H1 (cell line): Measurements from ENCODE around the gene PTPRD. TPM values are rescaled to one million over a fixed set of nuclear protein-coding genes. Genes with fewer than 3 reads are reported as not detected.
A peak's percentile ranks its signal among the peaks of the same experiment; 100 is the strongest.

ENCODE experiments used
- ASH2L ChIP-seq: fragments of 200-600, 300-600 bp; sonication (generic); IDR thresholded peaks from one replicate; pipeline ENCODE4 v1.7.1; 2017; ENCODE audit warnings: low read length
- BACH1 ChIP-seq: IDR thresholded peaks from 2 replicates; pipeline ENCODE4 v1.6.1; 2012; ENCODE audit warnings: low read length, improper control_type of control experiment
- NANOG ChIP-seq: IDR thresholded peaks from 2 replicates; pipeline ENCODE4 v1.6.1; 2011; ENCODE audit warnings: low read length, low read depth, mild to moderate bottlenecking, inconsistent platforms; ENCODE audit not compliant: insufficient read depth, poor library complexity, severe bottlenecking
- RBBP5 ChIP-seq: IDR thresholded peaks from 2 replicates; pipeline ENCODE4 v1.7.1; 2012; ENCODE audit warnings: low read depth, mild to moderate bottlenecking, inconsistent platforms, low read length, moderate library complexity, borderline replicate concordance
- SP4 ChIP-seq: IDR thresholded peaks from 2 replicates; pipeline ENCODE4 v1.6.1; 2012; ENCODE audit warnings: low read length, inconsistent platforms
- TAF1 ChIP-seq: IDR thresholded peaks from 2 replicates; pipeline ENCODE4 v1.6.1; 2011; ENCODE audit warnings: mild to moderate bottlenecking, low read depth, low read length
- TEAD4 ChIP-seq: IDR thresholded peaks from 2 replicates; pipeline ENCODE4 v1.6.1; 2012; ENCODE audit warnings: low read depth, low read length, inconsistent platforms, mixed read lengths
- YY1 ChIP-seq: IDR thresholded peaks from 2 replicates; pipeline ENCODE4 v1.6.1; 2011; ENCODE audit warnings: low read depth, mild to moderate bottlenecking, low read length
- polyA plus RNA-seq, 7 experiments: library from polyadenylated mRNA; depleted of rRNA in 3 of 7; stranded (reverse) in 5 of 7; unstranded in 2 of 7; fragments of >200 nt in 5 of 7; fragments of 200-250 nt in 2 of 7; gene quantifications; 1 replicate in 5 of 7; 2 replicates in 1 of 7; 4 replicates in 1 of 7; pipeline versions ENCODE4 v1.2.1 to v1.2.3, GENCODE V29; 2011 to 2013; ENCODE audit warnings: missing spikeins in 2 of 7, mixed read lengths in 2 of 7
- total RNA-seq: library from RNA; stranded (reverse); fragmentation: NEBNext Ultra II Directional; extraction: Animal tissue kit (Norgen Biotek cat#: 25700); gene quantifications from 2 replicates; pipeline ENCODE4 v1.2.1, GENCODE V29; 2021
- TF ChIP-seq, protein P1 (sequence below): fragments of 300-600 bp; sonication (generic); IDR thresholded peaks from 2 replicates; pipeline ENCODE4 v1.7.1; 2012; ENCODE audit warnings: low read length, moderate library complexity, mild to moderate bottlenecking, inconsistent platforms; ENCODE audit not compliant: insufficient replicate concordance
- TF ChIP-seq, protein P2 (sequence below): IDR thresholded peaks from 2 replicates; pipeline ENCODE4 v1.6.1; 2012; ENCODE audit warnings: inconsistent platforms

Gene PTPRD
- total and polyA plus RNA-seq, 2 of the 8 experiments (the other 6 are each of a cell fraction or from before 2014, with no cell fraction given), result 17.2 to 77.0 TPM

DNA sequence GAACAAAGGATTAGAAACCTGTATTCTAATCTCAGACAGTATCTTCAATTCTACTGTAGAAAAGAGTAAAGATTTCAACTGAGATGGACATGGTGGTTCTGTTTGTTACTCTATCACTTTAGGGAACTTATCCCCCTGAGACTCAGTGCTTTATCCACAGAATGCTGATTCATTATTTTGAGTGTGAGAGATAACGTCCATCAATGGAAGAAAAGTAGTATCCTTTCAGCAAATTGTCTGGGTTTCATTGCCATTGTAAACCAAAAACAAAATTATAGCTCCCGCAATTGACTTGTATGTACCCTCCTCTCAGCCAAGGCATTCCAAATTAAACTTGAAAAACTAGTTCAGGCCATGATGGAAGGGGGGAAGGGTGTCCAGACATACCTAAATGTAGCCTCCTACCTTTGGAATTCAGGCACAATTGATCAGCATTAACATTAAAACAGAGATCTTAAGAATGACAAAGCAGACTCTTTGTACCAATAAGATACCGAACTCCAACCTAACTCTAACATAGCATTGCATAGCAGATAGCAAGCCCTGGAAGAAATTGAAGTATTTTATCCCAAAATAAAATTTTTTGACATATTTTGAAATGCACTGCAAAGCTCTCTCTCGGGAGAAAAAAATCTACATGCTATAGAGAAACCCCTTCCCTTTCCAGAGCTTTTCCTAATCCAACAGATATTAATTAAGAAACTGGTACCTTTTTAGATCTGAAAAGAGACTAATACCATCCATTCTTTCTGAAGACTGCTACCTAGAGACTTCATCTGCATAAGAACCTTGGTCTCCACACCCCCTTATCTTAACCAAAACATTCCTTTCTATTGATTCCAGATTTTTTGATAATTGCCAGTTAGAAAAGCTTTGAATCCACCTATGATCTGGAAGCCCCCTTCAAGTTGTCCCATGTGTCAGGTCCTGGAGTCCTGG lies 1055.7 kb downstream of the PTPRD start (continued):
- peak; percentile 97 for TF ChIP-seq TEAD4
- TF ChIP-seq RBBP5, result peak; percentile 99
- TF ChIP-seq, protein P1, sequence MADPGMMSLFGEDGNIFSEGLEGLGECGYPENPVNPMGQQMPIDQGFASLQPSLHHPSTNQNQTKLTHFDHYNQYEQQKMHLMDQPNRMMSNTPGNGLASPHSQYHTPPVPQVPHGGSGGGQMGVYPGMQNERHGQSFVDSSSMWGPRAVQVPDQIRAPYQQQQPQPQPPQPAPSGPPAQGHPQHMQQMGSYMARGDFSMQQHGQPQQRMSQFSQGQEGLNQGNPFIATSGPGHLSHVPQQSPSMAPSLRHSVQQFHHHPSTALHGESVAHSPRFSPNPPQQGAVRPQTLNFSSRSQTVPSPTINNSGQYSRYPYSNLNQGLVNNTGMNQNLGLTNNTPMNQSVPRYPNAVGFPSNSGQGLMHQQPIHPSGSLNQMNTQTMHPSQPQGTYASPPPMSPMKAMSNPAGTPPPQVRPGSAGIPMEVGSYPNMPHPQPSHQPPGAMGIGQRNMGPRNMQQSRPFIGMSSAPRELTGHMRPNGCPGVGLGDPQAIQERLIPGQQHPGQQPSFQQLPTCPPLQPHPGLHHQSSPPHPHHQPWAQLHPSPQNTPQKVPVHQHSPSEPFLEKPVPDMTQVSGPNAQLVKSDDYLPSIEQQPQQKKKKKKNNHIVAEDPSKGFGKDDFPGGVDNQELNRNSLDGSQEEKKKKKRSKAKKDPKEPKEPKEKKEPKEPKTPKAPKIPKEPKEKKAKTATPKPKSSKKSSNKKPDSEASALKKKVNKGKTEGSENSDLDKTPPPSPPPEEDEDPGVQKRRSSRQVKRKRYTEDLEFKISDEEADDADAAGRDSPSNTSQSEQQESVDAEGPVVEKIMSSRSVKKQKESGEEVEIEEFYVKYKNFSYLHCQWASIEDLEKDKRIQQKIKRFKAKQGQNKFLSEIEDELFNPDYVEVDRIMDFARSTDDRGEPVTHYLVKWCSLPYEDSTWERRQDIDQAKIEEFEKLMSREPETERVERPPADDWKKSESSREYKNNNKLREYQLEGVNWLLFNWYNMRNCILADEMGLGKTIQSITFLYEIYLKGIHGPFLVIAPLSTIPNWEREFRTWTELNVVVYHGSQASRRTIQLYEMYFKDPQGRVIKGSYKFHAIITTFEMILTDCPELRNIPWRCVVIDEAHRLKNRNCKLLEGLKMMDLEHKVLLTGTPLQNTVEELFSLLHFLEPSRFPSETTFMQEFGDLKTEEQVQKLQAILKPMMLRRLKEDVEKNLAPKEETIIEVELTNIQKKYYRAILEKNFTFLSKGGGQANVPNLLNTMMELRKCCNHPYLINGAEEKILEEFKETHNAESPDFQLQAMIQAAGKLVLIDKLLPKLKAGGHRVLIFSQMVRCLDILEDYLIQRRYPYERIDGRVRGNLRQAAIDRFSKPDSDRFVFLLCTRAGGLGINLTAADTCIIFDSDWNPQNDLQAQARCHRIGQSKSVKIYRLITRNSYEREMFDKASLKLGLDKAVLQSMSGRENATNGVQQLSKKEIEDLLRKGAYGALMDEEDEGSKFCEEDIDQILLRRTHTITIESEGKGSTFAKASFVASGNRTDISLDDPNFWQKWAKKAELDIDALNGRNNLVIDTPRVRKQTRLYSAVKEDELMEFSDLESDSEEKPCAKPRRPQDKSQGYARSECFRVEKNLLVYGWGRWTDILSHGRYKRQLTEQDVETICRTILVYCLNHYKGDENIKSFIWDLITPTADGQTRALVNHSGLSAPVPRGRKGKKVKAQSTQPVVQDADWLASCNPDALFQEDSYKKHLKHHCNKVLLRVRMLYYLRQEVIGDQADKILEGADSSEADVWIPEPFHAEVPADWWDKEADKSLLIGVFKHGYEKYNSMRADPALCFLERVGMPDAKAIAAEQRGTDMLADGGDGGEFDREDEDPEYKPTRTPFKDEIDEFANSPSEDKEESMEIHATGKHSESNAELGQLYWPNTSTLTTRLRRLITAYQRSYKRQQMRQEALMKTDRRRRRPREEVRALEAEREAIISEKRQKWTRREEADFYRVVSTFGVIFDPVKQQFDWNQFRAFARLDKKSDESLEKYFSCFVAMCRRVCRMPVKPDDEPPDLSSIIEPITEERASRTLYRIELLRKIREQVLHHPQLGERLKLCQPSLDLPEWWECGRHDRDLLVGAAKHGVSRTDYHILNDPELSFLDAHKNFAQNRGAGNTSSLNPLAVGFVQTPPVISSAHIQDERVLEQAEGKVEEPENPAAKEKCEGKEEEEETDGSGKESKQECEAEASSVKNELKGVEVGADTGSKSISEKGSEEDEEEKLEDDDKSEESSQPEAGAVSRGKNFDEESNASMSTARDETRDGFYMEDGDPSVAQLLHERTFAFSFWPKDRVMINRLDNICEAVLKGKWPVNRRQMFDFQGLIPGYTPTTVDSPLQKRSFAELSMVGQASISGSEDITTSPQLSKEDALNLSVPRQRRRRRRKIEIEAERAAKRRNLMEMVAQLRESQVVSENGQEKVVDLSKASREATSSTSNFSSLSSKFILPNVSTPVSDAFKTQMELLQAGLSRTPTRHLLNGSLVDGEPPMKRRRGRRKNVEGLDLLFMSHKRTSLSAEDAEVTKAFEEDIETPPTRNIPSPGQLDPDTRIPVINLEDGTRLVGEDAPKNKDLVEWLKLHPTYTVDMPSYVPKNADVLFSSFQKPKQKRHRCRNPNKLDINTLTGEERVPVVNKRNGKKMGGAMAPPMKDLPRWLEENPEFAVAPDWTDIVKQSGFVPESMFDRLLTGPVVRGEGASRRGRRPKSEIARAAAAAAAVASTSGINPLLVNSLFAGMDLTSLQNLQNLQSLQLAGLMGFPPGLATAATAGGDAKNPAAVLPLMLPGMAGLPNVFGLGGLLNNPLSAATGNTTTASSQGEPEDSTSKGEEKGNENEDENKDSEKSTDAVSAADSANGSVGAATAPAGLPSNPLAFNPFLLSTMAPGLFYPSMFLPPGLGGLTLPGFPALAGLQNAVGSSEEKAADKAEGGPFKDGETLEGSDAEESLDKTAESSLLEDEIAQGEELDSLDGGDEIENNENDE, result peak; percentile 86
- TF ChIP-seq BACH1, result no peak
- TF ChIP-seq NANOG, result peak; percentile 80
- peak; percentile 23; the same call in 1 of the 2 replicates for TF ChIP-seq SP4
- TF ChIP-seq, protein P2, sequence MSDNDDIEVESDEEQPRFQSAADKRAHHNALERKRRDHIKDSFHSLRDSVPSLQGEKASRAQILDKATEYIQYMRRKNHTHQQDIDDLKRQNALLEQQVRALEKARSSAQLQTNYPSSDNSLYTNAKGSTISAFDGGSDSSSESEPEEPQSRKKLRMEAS, result 0 out of 2 replicates have a peak, but pooled peaks have one; percentile 9
- TF ChIP-seq ASH2L, result peak; percentile 100
- TF ChIP-seq TAF1, result peak; percentile 57
- peak; percentile 71 for TF ChIP-seq YY1
